ENCODE measurements around the gene SPI1. TPM values are rescaled to one million over a fixed set of nuclear protein-coding genes. Genes with fewer than 3 reads are reported as not detected.

Gene SPI1
- total and polyA plus RNA-seq, 2 donors (not counting 3 experiments of a cell fraction or from before 2014, with no cell fraction given) = not detected

GRCh38 chr11:47348859-47349258 lies 29.5 kb downstream of the SPI1 start:
- CTCF ChIA-PET = interaction anchor here (1.0 to 2.0 kb wide), 4 partner anchors 16 to 169 kb away, joined by 3 to 9 read pairs (median 3); no protein-coding TSS in a partner anchor
- Histone ChIP-seq H3K27ac (ENCODE audit: insufficient read depth, low read depth, low read length) (no peak overlapping the region), H3K79me2 (ENCODE audit: control insufficient read depth, insufficient read depth, low read length) (no peaks in the 10 kb centered on the region), H3K4me1 (ENCODE audit: control insufficient read depth, extremely low read depth, insufficient read depth, low read length) (no peaks in the 10 kb centered on the region), H3K4me3 (replicated peaks in 1 of 3; ENCODE audit: insufficient read depth in 1 of 3, low read depth in 1 of 3, low read length in 3 of 3) (no peak overlapping the region), H4K20me1 (replicated peaks; ENCODE audit: control insufficient read depth, extremely low read depth, insufficient read depth, low read length) (no peaks in the 10 kb centered on the region), H2AFZ (ENCODE audit: low read depth, low read length) (no peak overlapping the region), H3K9me3 (replicated peaks; ENCODE audit: control insufficient read depth, insufficient read depth, low read length) (no peaks in the 10 kb centered on the region), H3K27me3 (ENCODE audit: control insufficient read depth in 2 of 2, insufficient read depth in 2 of 2, low read length in 2 of 2) (no peaks in the 10 kb centered on the region), H3K9ac (replicated peaks; ENCODE audit: extremely low read depth, insufficient read depth, low read length) (no peak overlapping the region), H3K36me3 (ENCODE audit: control insufficient read depth in 2 of 2, extremely low read depth in 1 of 2, insufficient read depth in 2 of 2, low read length in 2 of 2) (no peaks in the 10 kb centered on the region), H3K4me2 (ENCODE audit: insufficient read depth, low read length) (no peak overlapping the region), H3K9me1 (replicated peaks; ENCODE audit: control insufficient read depth, extremely low read depth, insufficient read depth, low read length) (no peaks in the 10 kb centered on the region)
- FAIRE-seq (no peak), DNase-seq (ENCODE audit: low read depth, low spot score) (no peak)
- POLR2A ChIA-PET = no interaction called here
- intact Hi-C loops (cut with micrococcal nuclease) (loop anchor here (5.0 kb wide), 1 partner anchor 37 kb away; no protein-coding TSS in a partner anchor), dilution Hi-C loops (cut with MboI; ENCODE audit: extremely low pct_ligation_motif_present, low sequenced_read_pairs) (no loop called here)
- no TSS peak for BruUV-seq (replicated peaks)
- TF ChIP-seq CTCF (IDR thresholded peaks at IDR 0.05; ENCODE audit: extremely low read depth in 1 of 2, insufficient read depth in 1 of 2, low read depth in 1 of 2, low read length in 2 of 2) (peak in 1 of 2 donors; percentile 16), MYC (IDR thresholded peaks at IDR 0.05; ENCODE audit: low read depth, low read length) (no peak)

- no peak for FAIRE-seq
- no peaks in the 10 kb centered on the region for H3K36me3 ChIP-seq (ENCODE audit: control insufficient read depth in 2 of 2, extremely low read depth in 1 of 2, insufficient read depth in 2 of 2, low read length in 2 of 2)
- no peaks in the 10 kb centered on the region for H3K9me1 ChIP-seq (replicated peaks; ENCODE audit: control insufficient read depth, extremely low read depth, insufficient read depth, low read length)
- CTCF ChIA-PET = interaction anchor here (1.0 to 2.0 kb wide), 3 partner anchors 16 to 169 kb away, joined by 3 to 9 read pairs (median 3); no protein-coding TSS in a partner anchor
- no peak overlapping the region for H3K4me3 ChIP-seq (replicated peaks in 1 of 3; ENCODE audit: insufficient read depth in 1 of 3, low read depth in 1 of 3, low read length in 3 of 3)
- no peaks in the 10 kb centered on the region for H3K79me2 ChIP-seq (ENCODE audit: control insufficient read depth, insufficient read depth, low read length)
- BruUV-seq (replicated peaks) = no TSS peak
- H3K27ac ChIP-seq (ENCODE audit: insufficient read depth, low read depth, low read length) = no peak overlapping the region
- no peak overlapping the region for H3K9ac ChIP-seq (replicated peaks; ENCODE audit: extremely low read depth, insufficient read depth, low read length)
- no peak for DNase-seq (ENCODE audit: low read depth, low spot score)
- TF ChIP-seq POLR2AphosphoS5 (IDR thresholded peaks at IDR 0.05; ENCODE audit: insufficient read depth, low read depth, low read length) = no peak
- no peaks in the 10 kb centered on the region for H4K20me1 ChIP-seq (replicated peaks; ENCODE audit: control insufficient read depth, extremely low read depth, insufficient read depth, low read length)
- dilution Hi-C loops (cut with MboI; ENCODE audit: extremely low pct_ligation_motif_present, low sequenced_read_pairs) = no loop called here
- H3K27me3 ChIP-seq (ENCODE audit: control insufficient read depth in 2 of 2, insufficient read depth in 2 of 2, low read length in 2 of 2) = no peaks in the 10 kb centered on the region
- intact Hi-C loops (cut with micrococcal nuclease) = loop anchor here (5.0 kb wide), 1 partner anchor 36 kb away; no protein-coding TSS in a partner anchor
- H3K4me2 ChIP-seq (ENCODE audit: insufficient read depth, low read length) = no peak overlapping the region
- H2AFZ ChIP-seq (ENCODE audit: low read depth, low read length) = no peak overlapping the region
- POLR2A ChIA-PET = no interaction called here
- no peaks in the 10 kb centered on the region for H3K4me1 ChIP-seq (ENCODE audit: control insufficient read depth, extremely low read depth, insufficient read depth, low read length)
- H3K9me3 ChIP-seq (replicated peaks; ENCODE audit: control insufficient read depth, insufficient read depth, low read length) = no peaks in the 10 kb centered on the region
These were observed 30.1 kb downstream of the SPI1 start for GRCh38 chr11:47348131-47348802.
